ENCODE results near the gene SPATA17. TPM values are rescaled to one million over a fixed set of nuclear protein-coding genes. Genes with fewer than 3 reads are reported as not detected.

Gene SPATA17
- polyA plus RNA-seq, 1 donor from 2014 or later, result 3.1 TPM

DNA sequence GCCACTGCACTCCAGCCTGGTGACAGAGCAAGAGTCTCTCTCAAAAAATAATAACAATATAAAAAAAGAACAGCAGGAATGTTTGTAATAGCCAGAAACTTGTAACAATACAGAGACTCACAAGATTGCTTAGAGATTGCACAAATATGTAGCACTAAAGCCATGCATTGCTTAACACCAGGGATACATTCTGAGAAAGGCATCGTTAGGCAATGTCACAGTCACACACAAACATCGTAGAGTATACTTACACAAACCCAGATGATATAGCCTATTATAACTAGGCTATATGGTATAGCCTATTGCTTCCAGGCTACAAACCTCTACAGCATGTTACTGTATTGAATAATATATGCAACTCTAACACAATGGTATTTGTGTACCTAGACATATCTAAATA is 45.6 kb upstream of the SPATA17 start:
- Histone ChIP-seq H3K27me3 (ENCODE audit: insufficient read depth, low read depth, low read length) (no peaks in the 10 kb centered on the region), H4K20me1 (ENCODE audit: insufficient read depth) (no peaks in the 10 kb centered on the region), H3K79me2 (replicated peaks; ENCODE audit: insufficient read depth, low read length) (no peaks in the 10 kb centered on the region), H3K9ac (ENCODE audit: low read length) (no peak overlapping the region), H3K9me2 (ENCODE audit: insufficient read depth, low read length) (no peaks in the 10 kb centered on the region), H3K4me2 (ENCODE audit: low read length) (no peak overlapping the region), H3F3A (ENCODE audit: insufficient read depth, low read length, poor library complexity, severe bottlenecking) (no peaks in the 10 kb centered on the region), H3K4me3 (ENCODE audit: low read length) (no peak overlapping the region), H2AFZ (ENCODE audit: low read depth, low read length) (no peak overlapping the region), H3K9me3 (ENCODE audit: low read length) (no peaks in the 10 kb centered on the region), H3K36me3 (ENCODE audit: insufficient read depth, low read length) (no peaks in the 10 kb centered on the region), H3K27ac (ENCODE audit: low read length) (no peak overlapping the region)
- TF ChIP-seq TAF1 (IDR thresholded peaks at IDR 0.05; ENCODE audit: low read depth), result no peak
- TF ChIP-seq, protein P1, sequence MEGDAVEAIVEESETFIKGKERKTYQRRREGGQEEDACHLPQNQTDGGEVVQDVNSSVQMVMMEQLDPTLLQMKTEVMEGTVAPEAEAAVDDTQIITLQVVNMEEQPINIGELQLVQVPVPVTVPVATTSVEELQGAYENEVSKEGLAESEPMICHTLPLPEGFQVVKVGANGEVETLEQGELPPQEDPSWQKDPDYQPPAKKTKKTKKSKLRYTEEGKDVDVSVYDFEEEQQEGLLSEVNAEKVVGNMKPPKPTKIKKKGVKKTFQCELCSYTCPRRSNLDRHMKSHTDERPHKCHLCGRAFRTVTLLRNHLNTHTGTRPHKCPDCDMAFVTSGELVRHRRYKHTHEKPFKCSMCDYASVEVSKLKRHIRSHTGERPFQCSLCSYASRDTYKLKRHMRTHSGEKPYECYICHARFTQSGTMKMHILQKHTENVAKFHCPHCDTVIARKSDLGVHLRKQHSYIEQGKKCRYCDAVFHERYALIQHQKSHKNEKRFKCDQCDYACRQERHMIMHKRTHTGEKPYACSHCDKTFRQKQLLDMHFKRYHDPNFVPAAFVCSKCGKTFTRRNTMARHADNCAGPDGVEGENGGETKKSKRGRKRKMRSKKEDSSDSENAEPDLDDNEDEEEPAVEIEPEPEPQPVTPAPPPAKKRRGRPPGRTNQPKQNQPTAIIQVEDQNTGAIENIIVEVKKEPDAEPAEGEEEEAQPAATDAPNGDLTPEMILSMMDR (IDR thresholded peaks at IDR 0.05; ENCODE audit: poor library complexity, severe bottlenecking), result no peak

DNA sequence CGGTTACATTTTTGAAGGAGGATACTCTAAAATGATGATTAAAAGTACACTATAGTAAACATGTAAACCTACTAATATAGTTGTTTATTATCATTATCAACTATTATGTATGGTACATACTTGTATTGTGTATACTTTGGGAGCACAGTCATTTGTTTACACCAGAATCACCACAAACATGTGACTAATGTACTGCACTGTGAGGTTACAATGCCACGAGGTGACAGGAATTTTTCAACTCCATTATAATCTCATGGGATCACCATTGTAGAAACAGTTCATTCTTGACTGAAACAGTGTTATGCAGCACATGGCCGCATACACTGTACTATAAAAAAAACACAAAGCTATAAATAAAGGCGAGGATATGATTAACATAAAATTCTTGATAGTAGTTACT is 44.6 kb upstream of the SPATA17 start:
- Histone ChIP-seq H3K9ac (ENCODE audit: low read length) (no peak overlapping the region), H3K9me2 (ENCODE audit: insufficient read depth, low read length) (no peaks in the 10 kb centered on the region), H3K27me3 (ENCODE audit: insufficient read depth, low read depth, low read length) (no peaks in the 10 kb centered on the region), H4K20me1 (ENCODE audit: insufficient read depth) (no peaks in the 10 kb centered on the region), H3K79me2 (replicated peaks; ENCODE audit: insufficient read depth, low read length) (no peaks in the 10 kb centered on the region), H3K27ac (ENCODE audit: low read length) (no peak overlapping the region), H3K36me3 (ENCODE audit: insufficient read depth, low read length) (no peaks in the 10 kb centered on the region), H3K9me3 (ENCODE audit: low read length) (no peaks in the 10 kb centered on the region), H3K4me2 (ENCODE audit: low read length) (no peak overlapping the region), H3K4me3 (ENCODE audit: low read length) (no peak overlapping the region), H3F3A (ENCODE audit: insufficient read depth, low read length, poor library complexity, severe bottlenecking) (no peaks in the 10 kb centered on the region), H2AFZ (ENCODE audit: low read depth, low read length) (no peak overlapping the region)
- TF ChIP-seq RAD21 (conservative IDR thresholded peaks at IDR 0.05) (no peak), EP300 (conservative IDR thresholded peaks at IDR 0.05; ENCODE audit: poor library complexity, severe bottlenecking) (no peak), MXI1 (conservative IDR thresholded peaks at IDR 0.05; ENCODE audit: poor library complexity, severe bottlenecking) (no peak), EZH2 (IDR thresholded peaks at IDR 0.05; ENCODE audit: borderline replicate concordance, insufficient read depth, low read length, poor library complexity, severe bottlenecking) (no peak), POLR2AphosphoS5 (IDR thresholded peaks at IDR 0.05) (no peak), SMC3 (conservative IDR thresholded peaks at IDR 0.05; ENCODE audit: poor library complexity) (no peak), TAF1 (IDR thresholded peaks at IDR 0.05; ENCODE audit: low read depth) (no peak)
- TF ChIP-seq, protein P1 (IDR thresholded peaks at IDR 0.05; ENCODE audit: poor library complexity, severe bottlenecking), result no peak
- TF ChIP-seq, protein P2, sequence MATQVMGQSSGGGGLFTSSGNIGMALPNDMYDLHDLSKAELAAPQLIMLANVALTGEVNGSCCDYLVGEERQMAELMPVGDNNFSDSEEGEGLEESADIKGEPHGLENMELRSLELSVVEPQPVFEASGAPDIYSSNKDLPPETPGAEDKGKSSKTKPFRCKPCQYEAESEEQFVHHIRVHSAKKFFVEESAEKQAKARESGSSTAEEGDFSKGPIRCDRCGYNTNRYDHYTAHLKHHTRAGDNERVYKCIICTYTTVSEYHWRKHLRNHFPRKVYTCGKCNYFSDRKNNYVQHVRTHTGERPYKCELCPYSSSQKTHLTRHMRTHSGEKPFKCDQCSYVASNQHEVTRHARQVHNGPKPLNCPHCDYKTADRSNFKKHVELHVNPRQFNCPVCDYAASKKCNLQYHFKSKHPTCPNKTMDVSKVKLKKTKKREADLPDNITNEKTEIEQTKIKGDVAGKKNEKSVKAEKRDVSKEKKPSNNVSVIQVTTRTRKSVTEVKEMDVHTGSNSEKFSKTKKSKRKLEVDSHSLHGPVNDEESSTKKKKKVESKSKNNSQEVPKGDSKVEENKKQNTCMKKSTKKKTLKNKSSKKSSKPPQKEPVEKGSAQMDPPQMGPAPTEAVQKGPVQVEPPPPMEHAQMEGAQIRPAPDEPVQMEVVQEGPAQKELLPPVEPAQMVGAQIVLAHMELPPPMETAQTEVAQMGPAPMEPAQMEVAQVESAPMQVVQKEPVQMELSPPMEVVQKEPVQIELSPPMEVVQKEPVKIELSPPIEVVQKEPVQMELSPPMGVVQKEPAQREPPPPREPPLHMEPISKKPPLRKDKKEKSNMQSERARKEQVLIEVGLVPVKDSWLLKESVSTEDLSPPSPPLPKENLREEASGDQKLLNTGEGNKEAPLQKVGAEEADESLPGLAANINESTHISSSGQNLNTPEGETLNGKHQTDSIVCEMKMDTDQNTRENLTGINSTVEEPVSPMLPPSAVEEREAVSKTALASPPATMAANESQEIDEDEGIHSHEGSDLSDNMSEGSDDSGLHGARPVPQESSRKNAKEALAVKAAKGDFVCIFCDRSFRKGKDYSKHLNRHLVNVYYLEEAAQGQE (IDR thresholded peaks at IDR 0.05; ENCODE audit: borderline replicate concordance), result no peak

All from neural cell (in vitro differentiated cells).